GM19324 (cell line): Measurements from ENCODE around the gene ARHGEF17.

ENCODE experiments used
- ATAC-seq: cut with Tn5 transposase; IDR thresholded peaks from one replicate; pipeline ENCODE4 v1.9.1; 2021; ENCODE audit warnings: mild to moderate bottlenecking, moderate library complexity; ENCODE audit not compliant: unreplicated experiment, low FRiP score

The ARHGEF17 gene

GRCh38 chr11:73311394-73311869 is 3.4 kb downstream of the ARHGEF17 start:
- ATAC-seq = no peak

- no peak for ATAC-seq
Observed at GRCh38 chr11:73312036-73312435, 4.0 kb downstream of the ARHGEF17 start.

- no peak for ATAC-seq
Observed at GRCh38 chr11:73312851-73313327, 4.8 kb downstream of the ARHGEF17 start.

- no peak for ATAC-seq
Observed at GRCh38 chr11:73313652-73314051, 5.6 kb downstream of the ARHGEF17 start.

- ATAC-seq = no peak
Observed at GRCh38 chr11:73314117-73314961, 6.3 kb downstream of the ARHGEF17 start.

GRCh38 chr11:73315293-73316020 is 7.4 kb downstream of the ARHGEF17 start:
- no peak for ATAC-seq

GRCh38 chr11:73316422-73316821 is 8.3 kb downstream of the ARHGEF17 start:
- no peak for ATAC-seq

GRCh38 chr11:73317373-73317772 is 9.3 kb downstream of the ARHGEF17 start:
- no peak for ATAC-seq

GRCh38 chr11:73317803-73318202 is 9.7 kb downstream of the ARHGEF17 start:
- no peak for ATAC-seq

- no peak for ATAC-seq
Observed at GRCh38 chr11:73318501-73319011, 10.5 kb downstream of the ARHGEF17 start.

GRCh38 chr11:73320763-73321603 is 12.9 kb downstream of the ARHGEF17 start:
- no peak for ATAC-seq

- ATAC-seq = no peak
Observed at GRCh38 chr11:73321604-73322381, 13.7 kb downstream of the ARHGEF17 start.

GRCh38 chr11:73322382-73323306 is 14.6 kb downstream of the ARHGEF17 start:
- ATAC-seq = no peak

GRCh38 chr11:73323464-73323863 is 15.4 kb downstream of the ARHGEF17 start:
- ATAC-seq = no peak

- ATAC-seq = no peak
Observed at GRCh38 chr11:73324116-73324515, 16.0 kb downstream of the ARHGEF17 start.

- ATAC-seq = no peak
Observed at GRCh38 chr11:73324665-73325035, 16.6 kb downstream of the ARHGEF17 start.

- no peak for ATAC-seq
Observed at GRCh38 chr11:73325036-73325981, 17.2 kb downstream of the ARHGEF17 start.
